NCI-H1417 (cell line): ENCODE data around the gene S100A5.
"Not testable (repeated sequence)": the region's sequence is repeated elsewhere in the genome, so short reads cannot be mapped to it uniquely, and the experiment has no call there.

ENCODE experiments used
- DNase-seq, 3 experiments: peaks; one replicate each; lab custom pipeline; 2025; lab: John Stamatoyannopoulos, UW

The S100A5 gene

GRCh38 chr1:153540394-153541361, at the start of gene S100A5:
S100A5 (minus strand) TSS chr1:153540934; CDS start chr1:153540191, 743 bp downstream.
- DNase-seq, result no peak

DNA sequence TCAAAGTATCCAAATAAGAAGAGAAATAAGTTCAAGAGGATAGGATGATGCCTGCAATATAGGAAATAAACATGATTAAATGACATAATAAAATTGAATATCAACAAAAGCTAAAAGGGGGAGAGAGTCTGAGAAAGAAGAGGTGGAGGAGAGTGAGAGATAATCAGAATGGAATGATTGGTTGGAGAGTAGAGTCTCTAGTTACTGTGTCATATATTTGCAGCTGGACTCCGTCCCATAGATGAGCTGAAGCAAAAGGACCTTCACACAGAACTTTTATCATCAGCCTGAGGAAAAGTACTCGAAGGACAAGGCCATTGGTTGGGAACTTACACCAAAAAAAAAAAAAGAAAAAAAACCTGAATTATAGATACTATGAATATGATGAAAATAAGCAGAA, 47.7 kb upstream of the S100A5 start:
- DNase-seq, result no peak

DNA sequence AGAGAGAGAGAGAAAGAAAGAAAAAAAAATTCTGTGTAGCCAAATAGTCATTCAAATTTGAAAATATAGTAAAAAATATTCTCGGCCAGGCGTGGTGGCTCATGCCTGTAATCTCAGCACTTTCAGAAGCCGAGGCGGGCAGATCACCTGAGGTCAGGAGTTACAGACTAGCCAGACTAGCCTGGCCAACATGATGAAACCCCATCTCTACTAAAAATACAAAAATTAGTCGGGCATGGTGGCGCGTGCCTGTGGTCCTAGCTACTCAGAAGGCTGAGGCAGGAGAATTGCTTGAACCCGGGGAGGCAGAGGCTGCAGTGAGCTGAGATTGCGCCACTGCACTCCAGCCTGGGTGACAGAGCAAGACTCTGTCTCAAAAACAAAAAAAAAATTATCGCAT, 47.3 kb upstream of the S100A5 start:
- DNase-seq, result not testable (repeated sequence)

DNA sequence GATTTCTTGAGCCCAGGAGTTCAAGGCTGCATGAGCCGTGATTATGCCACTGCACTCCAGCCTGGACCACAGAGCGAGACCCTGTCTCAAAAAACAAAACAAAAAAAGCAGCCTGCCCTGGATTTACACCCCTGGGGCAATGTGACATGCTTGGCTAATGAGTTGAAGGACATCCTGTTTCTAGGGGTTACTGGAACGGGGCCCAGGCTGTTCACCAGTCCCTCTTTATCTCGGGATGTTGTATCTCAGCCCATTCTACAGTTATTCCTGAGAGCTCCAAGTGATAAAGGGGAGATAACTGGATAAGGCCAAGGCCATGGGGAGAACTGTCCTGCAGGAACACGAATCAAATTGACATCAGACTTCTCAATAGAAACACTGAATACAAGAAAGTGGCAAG, 46.6 kb upstream of the S100A5 start:
- DNase-seq, result no peak

DNA sequence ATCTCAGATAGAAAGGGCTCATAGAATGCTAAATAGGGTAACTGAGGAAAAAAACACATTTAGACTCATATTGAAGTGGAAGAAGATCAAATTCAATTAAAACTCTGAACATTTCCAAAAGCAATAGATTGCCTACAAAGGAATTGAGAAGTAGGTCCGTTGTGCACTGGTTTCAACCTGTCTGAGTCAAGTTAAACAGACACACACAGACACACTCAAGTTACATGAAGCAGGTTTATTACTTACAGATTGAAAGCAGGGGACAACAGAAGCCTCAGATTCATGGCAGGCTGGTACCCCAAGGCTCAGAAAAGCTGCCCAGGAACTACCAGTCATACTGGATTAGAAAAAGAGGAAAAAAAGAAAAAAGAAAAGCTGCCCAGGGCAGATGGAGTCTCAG, 45.6 kb upstream of the S100A5 start:
- no peak for DNase-seq

- no peak for DNase-seq
Measured at GRCh38 chr1:153585006-153585405, 44.3 kb upstream of the S100A5 start.

- no peak for DNase-seq
Measured at GRCh38 chr1:153583976-153584375, 43.2 kb upstream of the S100A5 start.

- not testable (repeated sequence) for DNase-seq
Measured at GRCh38 chr1:153583514-153583913, 42.8 kb upstream of the S100A5 start.

GRCh38 chr1:153582836-153583235, 42.1 kb upstream of the S100A5 start:
- not testable (repeated sequence) for DNase-seq

- DNase-seq, result no peak
Measured at GRCh38 chr1:153578936-153579335, 38.2 kb upstream of the S100A5 start.

DNA sequence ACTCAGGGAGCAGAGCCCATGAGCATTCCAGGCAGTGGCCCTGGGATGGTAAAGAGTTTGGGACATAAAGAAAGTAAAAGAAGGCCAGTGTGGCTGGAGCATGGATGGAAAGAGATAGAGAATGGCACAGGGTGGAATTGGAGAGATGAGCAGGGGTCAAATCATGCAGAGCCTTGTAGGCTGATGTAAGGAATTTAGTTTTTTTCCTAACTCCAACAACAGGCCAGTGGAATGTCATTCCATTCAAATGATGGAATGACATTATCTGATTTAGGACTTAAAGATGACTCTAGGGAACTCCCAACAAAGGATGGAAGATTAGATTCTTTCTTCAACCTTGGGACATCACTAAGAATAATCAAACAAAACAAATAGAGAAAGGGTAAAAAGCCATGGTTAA, 37.8 kb upstream of the S100A5 start:
- no peak for DNase-seq

GRCh38 chr1:153577624-153578051, 36.9 kb upstream of the S100A5 start:
- DNase-seq, result no peak

DNA sequence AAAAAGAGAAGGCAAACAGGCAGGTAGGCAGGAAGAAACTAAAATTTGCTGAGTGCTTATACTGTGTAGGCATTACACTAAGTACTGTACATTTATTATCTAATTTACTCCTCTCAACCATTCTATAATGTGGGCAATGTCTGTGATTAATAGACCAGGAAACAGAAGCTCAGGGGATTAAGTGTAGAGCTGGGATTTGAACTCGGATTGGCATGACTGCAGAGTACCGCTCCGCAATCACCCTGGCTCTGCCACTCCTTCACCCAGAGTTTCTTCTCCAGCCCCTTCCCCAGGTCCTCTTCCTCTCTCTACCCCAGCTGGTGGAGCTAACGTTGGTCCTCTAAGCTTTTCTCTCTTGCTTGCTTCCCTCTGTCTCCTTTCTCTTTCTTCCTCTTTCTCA, 36.4 kb upstream of the S100A5 start:
- no peak for DNase-seq

- DNase-seq, result peak in 1 of 3 experiments; percentile 52
Measured at GRCh38 chr1:153575497-153575896, 34.8 kb upstream of the S100A5 start.

GRCh38 chr1:153575081-153575491, 34.4 kb upstream of the S100A5 start:
- not testable (repeated sequence) for DNase-seq

- peak in 1 of 3 experiments; percentile 52 for DNase-seq
Measured at GRCh38 chr1:153573351-153573750, 32.6 kb upstream of the S100A5 start.

DNA sequence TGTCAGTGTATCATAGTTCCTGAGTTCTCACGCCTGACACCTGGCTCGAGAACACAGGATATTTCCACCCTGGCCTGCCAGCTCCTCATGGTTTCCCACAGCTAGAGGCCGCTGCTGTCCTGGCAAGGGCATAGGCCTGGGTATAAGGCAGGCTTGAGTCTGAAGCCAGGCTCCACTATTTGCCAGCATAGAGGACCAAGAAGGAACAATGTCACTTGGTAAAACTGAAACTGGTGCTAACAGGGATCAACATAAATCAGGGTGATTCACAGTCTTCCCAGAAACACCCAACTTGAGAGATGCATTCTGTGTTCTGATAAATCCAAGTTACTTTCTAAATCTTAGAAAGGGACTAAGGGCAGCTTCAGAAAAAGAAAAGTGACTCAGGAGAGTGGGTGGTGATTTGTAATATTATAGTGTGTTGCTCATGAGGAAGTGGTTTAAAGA, 31.9 kb upstream of the S100A5 start:
- peak; percentile 57 to 76 (median 70) for DNase-seq

DNA sequence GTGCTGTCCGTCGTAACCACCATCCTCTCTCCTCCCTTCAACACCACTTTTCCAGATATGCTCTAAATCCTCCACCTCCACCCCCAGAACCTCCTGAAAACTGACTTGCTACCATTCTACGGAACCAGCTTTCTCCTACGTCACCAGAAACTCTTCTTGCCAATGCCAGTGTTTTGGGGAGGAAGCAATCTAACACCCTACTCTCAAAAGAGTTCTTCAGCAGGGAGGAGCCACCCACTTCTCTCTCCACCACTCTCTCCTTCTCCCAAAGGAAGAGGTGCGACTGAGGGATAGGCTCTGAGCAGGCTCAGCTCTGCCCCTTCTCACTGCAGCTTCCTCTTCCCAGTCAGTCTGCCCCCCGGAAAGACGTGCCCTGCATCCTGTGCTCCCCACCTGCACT, 31.0 kb upstream of the S100A5 start:
- no peak for DNase-seq

- peak in 1 of 3 experiments; percentile 16 for DNase-seq
Measured at GRCh38 chr1:153570874-153571273, 30.1 kb upstream of the S100A5 start.

- no peak for DNase-seq
Measured at GRCh38 chr1:153569465-153569864, 28.7 kb upstream of the S100A5 start.

- DNase-seq, result peak; percentile 82 to 99 (median 92)
Measured at GRCh38 chr1:153568367-153569099, 27.8 kb upstream of the S100A5 start.

DNA sequence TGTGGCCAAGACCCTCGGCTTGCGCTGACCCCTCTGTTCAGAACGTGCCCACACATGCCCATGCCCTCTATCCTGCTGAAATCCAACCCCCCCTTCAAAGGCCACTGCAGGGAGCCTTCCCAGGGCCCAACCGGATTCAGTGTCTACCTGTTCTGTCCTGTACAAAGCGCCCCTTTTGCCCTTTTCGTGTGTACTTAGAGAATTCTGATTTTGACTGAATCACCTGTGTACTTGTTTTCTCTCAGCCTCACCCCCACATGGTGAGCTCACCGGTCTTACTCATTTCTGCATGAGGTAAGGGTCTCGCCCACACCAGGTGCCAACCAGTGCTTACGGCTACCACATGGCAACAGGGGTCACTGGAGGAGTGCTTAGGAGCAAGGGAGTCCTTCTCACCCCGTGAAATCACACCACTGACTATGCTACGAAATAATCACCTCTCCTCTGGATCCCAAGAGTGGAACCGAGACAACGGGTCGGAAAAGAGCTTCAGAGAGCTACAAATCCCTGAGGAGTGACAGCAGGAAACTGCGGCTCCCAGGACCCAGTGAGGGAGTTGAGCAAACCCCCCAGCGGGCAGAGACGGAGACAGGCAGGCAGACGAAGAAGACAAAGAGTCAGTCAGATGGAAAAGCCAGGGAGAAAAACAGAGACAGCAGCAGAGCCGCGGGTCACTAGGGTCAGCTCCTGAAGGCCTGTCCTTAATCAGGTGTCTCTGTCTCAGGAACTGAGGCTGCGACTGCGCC, 27.1 kb upstream of the S100A5 start:
- peak in 2 of 3 experiments; percentile 25 to 46 for DNase-seq
